GM18499 (cell line): ENCODE measurements around the gene WAS.
A peak's percentile ranks its signal among the peaks of the same experiment; 100 is the strongest.

ENCODE experiments used
- ATAC-seq: cut with Tn5 transposase; IDR thresholded peaks from one replicate; pipeline ENCODE4 v1.9.1; 2021; ENCODE audit warnings: moderate number of reproducible peaks; ENCODE audit not compliant: insufficient read depth, unreplicated experiment

Gene WAS

DNA sequence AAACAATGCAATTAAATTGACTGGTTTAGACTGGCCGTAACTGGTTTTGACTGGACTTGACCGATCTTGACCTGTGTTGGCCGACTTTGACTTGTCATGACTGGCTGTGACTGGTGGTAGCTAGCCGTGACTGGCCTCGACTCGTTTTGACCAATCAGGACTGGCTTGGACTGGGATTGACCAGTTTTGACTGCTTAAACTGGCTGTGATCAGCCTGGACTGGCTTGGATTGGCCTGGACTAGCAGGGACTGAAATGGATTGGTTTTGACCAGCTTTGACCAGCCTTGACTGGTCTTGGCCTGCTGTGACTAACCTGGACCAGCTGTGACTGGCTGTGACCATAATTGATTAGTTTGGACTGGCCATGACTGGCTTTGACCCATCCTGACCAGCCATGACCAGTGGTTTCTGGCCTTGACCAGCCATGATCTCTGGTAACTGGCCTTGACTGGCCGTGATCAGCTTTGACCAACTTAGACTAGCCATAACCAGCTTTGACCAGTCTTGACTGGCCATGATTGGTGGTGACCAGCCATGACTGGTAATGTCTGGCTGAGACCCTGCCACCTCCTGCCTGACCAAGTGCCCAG, 26.0 kb downstream of the WAS start:
- no peak for ATAC-seq

DNA sequence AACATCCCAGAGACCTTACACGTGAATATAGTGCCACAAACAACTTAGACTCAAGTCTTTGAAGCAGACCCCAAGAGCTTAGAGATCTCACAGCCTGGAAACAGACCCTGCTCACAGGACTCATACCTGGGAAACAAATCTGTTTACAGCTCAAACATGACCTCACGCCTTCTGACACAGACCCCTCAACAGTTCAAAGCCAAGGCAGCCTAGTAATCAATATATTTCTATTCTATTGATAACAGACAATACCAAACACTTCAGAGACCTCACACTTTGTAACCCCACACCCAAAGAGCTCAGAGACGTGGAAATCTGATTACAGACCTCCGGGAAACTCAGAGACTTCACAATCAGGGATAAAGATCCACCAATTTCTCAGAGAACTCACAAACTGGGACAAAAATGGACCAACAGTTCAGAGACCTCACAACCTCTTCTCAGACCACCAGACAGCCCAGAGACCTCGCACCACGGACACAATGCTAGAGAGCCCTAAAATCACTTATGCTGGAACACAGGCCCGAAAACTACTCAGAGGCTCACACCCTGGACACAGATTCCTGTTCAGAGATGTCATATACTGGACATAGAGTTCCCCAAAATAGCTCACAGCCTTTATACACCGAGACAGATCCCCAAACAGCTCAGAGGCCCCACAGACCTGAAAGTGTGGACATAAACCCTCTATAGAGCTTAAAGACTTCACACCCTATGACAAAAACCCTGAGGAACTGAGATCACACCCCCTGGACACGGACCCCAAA, 27.7 kb downstream of the WAS start:
- ATAC-seq = no peak

DNA sequence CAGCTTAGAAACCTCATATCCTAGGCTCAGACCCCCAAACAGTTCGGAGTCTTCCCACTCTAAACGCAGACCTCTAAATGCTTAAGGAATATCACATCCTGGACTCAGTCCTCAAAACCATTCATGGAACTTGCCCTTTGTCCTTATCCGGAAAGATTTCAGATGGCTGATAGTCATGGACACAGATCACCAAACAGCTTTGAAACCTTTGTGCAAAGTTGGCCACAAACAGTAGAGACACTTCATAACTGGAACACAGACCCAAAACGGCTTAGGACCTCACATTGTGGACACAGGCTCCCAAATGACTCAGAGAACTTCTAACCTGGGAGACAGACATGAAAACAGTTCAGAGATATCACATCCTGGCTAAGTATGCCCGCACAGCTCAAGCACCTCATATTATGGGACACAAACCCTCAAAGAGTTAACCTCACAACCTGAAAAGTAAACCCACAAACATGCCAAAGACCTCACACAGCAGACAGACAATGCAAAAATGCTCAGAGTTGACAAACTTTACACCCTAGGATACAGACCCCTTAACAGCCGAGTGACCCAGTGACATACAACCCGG, 28.4 kb downstream of the WAS start:
- no peak for ATAC-seq

DNA sequence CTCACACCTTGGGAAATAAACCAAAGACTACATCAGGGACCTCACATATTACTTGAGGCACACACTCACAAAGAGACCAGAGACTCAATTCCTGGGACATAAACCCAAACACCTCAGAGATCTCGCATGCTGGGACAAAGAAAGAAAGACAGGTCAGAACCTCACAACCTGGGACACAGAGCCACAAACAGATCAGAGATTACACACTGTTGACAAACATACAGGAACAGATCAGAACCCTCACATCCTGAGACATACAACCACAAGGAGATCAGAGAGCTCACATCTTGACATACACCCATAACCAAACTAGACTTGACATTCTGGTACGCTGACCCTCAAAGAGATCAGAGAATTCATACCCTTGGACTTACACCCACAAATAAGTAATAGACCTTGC, 30.2 kb downstream of the WAS start:
- ATAC-seq = no peak

DNA sequence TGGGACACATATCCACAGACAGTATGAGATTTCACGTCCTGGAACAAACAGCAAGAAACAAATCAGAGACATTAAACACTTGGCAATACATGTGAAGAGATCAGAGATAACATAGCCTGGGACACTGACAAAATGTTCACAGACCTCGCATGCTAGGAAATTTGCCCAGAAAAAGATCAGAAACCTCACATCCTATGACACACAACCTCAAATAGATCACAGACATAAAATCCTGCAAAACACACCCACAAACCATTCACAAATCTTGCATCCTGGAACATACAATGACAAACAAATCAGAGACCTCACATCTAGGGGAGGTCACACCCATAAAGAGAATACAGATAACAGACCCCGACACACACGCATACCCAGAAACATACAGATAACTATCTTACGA, 31.0 kb downstream of the WAS start:
- no peak for ATAC-seq

DNA sequence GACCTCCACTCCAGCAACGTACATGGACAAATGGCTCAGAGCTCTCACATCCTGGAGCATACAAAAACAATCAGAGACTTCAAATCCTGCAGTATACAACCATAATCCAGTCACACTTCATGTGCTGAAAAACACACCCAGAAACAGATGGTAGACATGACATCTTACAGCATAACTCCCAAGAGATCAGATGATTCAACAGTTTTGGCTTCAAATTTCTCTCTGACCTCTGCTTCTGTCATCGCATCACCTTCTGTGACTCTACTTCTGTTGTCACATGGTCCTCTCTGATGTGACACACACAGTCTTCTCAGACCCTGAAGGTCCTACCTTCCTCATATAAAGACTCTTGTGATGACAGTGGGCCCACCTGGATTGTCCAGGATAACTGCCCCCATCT, 31.5 kb downstream of the WAS start:
- no peak for ATAC-seq

DNA sequence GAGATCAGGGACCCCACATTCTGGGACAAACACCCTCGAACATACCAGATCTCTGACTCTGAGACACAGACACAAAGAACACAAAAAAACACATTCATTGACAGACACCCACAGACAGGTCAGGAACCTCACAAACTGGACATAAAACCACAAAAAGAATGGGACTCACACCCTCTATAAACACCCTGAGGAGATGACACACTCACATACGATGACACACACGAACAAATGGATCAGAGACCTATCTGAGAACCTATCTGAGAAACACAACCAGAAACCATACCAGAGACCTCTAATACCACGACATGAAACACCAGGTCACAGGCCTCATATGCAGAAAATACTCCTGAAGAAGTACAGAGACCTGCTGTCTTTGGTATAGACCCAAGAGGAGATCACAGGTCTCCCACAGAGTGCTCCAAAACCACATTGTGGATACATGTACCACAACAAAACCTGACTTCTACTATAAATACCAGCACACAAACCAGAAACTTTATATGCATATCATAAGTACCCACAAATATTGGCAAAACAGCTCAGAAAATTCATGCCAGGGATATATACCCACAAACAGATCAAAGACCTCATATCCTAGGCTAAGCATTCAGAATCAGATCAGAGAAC, 32.4 kb downstream of the WAS start:
- no peak for ATAC-seq

DNA sequence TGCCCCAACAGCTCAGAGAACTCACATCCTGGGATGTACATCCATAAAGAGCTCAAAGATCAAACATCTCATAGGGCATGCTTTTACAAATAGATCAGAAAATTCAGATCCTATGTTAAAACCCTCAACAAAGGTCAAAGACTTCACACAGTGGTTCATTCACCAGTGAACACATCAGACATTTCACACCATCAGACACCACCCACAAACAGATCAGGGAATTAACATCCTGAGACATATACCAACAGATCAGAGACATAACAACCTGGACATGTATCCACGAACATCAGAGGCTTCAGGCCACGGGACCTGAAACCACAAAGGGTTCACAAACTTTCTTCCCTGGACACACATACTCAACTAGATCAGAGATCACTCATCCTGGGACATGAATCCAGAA, 36.4 kb downstream of the WAS start:
- ATAC-seq = no peak

DNA sequence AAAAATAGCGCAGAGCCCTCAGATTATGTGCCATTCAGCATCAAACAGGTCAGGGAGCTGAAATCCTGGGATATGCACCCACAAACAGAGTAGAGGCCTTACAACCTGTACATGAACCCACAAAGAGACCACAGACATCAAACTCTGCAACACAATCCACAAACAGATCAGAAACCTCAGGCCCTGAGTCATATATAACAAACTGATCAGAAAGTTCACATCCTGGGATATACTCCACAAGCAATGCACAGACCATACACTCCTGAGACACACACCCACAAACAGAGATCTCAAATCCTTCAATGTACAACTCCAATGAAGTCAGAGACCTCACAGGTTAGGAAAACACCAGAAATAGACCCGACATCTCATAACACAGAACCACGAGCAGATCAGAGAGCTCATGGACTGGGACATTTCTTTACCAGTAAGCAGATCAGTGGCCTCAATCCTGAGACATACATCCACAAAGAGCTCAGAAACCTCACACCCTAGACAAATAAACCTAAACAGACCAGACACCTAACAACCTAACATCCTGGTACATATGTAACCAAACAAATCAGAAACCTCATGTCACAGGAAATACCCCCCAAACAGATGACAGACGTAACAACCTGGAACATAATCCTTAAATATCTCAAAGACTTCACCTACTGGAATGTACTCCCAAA, 37.1 kb downstream of the WAS start:
- ATAC-seq = no peak

DNA sequence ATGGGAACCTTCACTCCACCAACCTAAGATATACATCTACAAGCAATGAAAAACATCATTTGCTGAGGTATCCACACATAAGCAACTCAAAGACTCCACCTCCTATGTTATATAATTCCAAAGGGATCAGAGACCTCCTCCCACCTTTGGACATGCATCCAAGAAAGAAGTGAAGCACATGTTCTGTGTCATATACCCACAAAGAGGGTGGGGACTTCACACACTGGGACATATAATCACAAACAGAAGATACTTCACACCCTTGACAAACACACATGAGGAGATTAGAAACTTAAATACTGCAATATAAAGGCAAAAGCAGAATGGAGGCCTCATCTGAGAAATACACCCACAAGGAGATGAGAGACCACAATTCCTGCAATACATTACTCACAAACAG, 38.3 kb downstream of the WAS start:
- ATAC-seq = no peak

DNA sequence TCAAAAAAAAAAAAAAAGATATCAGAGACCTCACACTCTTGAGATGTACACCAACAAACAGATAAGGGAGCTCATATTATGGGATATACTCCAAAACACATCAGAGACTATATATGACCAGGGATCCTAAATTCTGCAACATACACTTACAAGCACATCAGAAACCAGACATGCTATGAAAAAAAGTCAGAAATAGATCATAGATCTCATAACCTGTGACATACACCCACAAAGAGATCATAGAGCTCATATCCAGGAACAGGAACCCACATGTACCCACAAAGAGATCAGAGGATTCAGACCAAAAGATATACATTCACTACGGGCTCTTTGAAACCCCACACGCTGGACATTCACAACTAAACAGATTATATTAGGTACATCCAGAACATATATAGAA, 43.0 kb downstream of the WAS start:
- no peak for ATAC-seq

DNA sequence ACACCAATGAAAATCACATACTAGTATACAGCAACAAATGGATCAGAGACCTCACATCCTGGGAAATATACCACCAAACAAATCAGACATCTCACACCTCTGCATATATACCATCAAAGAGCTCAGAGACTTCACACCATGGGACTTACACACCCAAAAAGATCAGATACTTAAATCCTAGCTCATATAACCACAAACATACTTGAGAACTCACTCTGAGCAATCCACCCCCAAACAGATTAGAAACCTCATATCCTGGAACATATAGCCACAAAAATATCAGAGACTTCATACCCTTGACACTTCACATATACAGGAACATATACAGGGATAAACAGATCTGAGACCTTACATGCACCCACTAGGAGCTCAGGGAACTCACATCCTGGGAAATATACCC, 45.1 kb downstream of the WAS start:
- ATAC-seq = no peak

DNA sequence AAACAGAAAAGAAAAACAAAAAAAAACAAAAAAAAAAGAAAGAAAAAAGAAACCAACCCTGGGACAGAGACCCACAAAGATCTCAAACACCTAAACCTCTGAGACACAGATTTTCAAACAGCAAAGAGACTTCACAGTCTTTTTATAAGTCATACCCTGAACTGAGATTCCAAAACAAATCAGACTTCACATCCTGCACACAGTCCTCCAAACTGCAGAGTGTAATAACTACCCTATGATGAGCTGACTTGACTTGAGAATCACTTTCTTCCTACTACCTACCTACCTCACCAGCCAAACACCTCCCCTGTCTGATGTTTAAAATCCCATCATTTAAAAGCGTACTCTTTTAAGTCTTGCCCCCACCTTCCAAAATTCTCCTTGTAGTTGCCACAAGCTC, 52.7 kb downstream of the WAS start:
- no peak for ATAC-seq

DNA sequence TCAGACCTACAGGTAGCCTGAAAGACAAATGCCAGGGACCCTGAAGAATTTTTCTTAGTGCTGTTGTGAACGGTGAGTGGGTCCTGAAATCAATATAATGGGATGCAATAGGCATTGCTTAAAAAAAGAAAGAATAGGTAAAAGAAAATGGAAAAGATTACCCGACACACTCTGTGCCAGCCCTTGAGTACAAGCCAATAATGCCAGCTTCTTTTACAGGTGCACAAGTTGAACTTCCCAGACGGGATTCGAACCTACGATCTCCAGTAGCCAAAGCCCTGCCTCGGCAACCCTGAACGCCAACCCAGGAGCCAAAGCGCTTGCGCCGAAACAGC, 53.2 kb downstream of the WAS start:
- no peak for ATAC-seq

DNA sequence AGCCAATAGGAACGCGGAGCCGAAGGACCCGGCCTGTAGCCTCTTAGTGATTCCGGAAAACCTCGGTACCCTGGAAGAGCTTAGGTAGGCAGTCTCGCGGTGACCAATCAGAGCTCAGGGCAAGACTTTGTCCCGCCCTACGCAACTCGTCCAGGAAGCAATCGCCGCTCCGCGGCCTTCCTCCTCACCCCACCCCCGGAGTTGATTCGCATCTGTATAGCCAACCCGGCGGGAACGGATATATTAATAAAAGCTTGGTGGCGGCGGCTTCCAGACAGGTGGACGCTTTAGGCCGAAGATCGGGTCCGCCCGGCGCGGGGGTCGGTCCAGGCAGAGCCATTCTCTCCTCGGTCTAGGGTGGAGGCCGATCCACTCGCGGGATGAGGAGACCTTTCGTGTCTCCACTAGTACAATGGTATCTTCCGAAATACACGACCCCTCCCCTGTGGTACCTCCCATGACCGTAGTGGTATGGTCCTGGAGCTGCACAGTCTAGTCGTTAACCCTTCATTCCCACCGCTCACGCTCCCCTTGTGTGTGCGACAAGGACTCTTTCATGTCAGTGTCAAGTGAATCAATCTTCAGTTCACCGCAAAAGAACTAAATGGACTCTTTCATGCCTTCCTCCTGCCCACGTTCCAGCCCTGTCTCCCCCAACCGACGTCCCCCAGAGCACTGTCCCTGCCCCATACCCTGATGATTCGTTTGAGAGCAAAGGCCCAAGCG, 53.8 kb downstream of the WAS start:
- ATAC-seq = peak; percentile 76

DNA sequence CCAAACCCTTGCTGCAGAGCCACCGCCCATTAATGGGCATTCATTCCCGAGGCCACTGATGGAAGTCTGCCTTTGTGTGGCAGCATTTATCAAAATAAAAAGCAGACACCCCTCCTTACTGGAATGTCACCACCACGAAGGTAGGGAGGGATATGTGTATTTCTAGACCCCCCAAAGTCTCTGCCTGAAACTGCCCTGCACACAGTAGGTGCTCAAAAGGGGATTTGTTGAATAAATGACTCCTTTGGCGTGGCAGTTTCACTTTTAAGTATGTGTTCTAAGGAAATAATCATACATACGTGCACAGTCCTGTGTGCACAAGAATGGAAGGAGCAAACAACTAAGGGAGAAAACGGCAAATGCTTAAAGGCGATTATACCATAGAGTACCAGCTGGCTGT, 54.3 kb downstream of the WAS start:
- ATAC-seq = no peak
